Colon (tissue), 2 donors: ENCODE data around the gene ANKHD1.
"Not testable (repeated sequence)": the region's sequence is repeated elsewhere in the genome, so short reads cannot be mapped to it uniquely, and the experiment has no call there.

ENCODE experiments used
- FAIRE-seq: peaks from 2 replicates; lab custom pipeline; 2012; peaks lifted over from hg19 to GRCh38; lab: Jason Lieb, UNC
- donor health status: control.
- donor health status: control.

ANKHD1 gene

DNA sequence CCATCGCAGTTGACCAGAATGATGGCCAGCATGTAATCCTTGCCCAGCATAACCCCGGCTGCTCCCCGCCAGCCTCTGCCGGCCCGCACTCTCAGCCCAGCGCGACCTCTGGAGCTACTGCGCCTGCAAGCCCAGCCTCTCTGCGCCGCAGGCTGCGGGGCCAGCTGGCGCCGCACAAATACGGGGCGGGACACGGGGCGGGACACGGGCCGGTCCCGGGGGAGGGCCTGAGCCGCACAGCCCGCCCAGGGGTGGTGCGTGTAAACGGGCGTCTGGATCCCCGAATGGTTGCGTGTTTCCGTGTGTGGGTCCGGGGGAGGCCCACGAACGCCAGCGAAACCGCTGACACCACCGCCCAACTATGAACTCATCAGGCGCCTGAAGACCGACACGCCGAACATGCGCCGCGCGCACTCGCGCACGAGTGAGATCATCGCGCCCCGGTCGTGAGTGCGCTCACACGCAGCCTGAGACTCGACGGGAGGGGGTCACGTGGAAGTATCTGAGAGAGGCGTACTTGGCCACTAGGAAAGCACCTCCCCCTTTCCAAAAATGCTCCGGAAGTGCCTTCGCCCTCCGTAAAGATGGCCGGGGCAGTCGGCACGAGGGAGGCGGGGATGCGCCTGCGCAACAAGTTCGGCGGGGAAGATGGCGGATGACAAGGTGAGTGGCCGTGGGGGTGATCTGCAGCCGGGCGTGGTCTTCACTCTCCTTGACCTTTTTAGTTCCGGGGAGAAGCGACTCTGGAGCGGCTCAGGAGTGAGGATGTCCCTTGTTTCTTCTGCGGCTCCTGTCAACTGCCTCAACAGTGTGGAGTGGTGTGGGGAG lies 162.8 kb downstream of the ANKHD1 start, which contains the start of the genes APBB3 and SLC35A4:
TSS of gene APBB3 (minus strand) at position 403 of the 828 bp plus-strand sequence. CDS start at position 50, 353 bp downstream.
TSS of gene SLC35A4 (plus strand) at position 633 of the 828 bp plus-strand sequence. CDS start 2,342 bp downstream, outside the sequence.
- FAIRE-seq, result peak; percentile 74

DNA sequence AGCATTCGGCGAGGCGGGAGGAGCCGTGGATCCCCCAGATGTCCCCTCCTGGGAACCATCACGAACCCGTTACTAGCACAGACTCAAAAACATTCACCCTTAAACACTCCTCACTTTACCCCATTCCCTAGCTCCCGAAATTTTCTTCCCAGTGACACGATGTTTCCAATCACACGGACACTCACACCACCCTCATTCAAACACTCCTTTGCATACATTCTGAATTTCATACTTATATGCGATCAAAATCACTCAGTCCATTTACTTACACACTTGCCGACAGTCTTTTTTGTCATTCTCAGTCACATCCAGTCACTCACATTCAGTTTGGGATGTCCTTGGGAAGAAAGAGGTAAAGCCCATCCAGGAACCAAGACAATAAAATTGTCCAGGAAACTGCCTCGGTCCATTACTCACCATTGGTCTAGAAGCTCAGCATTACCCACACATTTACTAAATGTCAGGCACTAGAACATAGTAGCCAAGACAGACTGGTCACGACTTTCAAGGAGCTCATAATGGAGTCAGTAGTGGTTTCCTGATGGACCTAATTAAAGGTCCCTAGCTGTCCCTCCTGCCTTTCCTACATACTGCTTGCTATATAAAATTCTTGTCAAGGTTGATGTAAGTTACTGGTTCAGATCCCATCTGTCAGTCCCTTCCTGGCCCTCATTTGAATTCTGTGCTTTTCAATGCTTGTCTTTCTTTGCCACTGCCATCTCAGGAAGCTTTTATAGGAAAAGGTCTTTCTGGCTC lies 163.6 kb downstream of the ANKHD1 start:
- no peak for FAIRE-seq

DNA sequence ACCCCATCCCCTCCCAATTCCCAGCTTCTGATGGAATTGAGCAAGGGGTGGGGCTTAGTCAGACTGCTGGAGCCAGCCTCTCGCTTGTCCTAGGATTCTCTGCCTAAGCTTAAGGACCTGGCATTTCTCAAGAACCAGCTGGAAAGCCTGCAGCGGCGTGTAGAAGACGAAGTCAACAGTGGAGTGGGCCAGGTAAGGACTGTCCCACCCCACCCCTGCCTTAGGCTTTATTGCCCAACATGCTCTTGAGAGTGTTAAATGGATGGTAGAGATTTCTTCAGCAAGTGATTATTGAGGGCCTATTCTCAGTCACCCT lies 164.1 kb downstream of the ANKHD1 start:
- FAIRE-seq, result no peak

DNA sequence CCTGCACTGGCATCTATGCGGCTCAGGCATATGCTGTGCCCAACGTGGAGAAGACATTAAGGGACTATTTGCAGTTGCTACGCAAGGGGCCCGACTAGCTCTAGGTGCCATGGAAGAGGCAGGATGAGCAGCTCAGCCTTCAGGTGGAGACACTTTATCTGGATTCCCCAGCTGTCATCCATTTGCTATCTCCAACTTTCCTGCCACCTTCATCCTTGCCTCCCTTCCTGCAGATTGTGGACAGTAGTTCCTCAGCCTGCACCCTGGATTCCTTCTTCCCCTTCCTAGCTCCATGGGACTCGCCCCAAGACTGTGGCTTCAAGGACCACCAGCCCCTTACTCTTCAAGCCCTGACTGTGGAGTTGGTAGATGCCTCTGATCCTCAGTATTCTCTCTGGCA lies 165.0 kb downstream of the ANKHD1 start:
- no peak for FAIRE-seq

DNA sequence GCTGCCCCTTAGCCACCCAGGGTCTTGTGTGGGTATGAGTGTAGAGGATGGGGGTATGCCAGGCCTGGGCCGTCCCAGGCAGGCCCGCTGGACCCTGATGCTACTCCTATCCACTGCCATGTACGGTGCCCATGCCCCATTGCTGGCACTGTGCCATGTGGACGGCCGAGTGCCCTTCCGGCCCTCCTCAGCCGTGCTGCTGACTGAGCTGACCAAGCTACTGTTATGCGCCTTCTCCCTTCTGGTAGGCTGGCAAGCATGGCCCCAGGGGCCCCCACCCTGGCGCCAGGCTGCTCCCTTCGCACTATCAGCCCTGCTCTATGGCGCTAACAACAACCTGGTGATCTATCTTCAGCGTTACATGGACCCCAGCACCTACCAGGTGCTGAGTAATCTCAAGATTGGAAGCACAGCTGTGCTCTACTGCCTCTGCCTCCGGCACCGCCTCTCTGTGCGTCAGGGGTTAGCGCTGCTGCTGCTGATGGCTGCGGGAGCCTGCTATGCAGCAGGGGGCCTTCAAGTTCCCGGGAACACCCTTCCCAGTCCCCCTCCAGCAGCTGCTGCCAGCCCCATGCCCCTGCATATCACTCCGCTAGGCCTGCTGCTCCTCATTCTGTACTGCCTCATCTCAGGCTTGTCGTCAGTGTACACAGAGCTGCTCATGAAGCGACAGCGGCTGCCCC lies 165.6 kb downstream of the ANKHD1 start:
- no peak for FAIRE-seq

DNA sequence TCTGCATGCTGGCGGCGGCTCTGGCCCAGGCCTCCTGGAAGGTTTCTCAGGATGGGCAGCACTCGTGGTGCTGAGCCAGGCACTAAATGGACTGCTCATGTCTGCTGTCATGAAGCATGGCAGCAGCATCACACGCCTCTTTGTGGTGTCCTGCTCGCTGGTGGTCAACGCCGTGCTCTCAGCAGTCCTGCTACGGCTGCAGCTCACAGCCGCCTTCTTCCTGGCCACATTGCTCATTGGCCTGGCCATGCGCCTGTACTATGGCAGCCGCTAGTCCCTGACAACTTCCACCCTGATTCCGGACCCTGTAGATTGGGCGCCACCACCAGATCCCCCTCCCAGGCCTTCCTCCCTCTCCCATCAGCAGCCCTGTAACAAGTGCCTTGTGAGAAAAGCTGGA lies 166.2 kb downstream of the ANKHD1 start:
- FAIRE-seq, result no peak

DNA sequence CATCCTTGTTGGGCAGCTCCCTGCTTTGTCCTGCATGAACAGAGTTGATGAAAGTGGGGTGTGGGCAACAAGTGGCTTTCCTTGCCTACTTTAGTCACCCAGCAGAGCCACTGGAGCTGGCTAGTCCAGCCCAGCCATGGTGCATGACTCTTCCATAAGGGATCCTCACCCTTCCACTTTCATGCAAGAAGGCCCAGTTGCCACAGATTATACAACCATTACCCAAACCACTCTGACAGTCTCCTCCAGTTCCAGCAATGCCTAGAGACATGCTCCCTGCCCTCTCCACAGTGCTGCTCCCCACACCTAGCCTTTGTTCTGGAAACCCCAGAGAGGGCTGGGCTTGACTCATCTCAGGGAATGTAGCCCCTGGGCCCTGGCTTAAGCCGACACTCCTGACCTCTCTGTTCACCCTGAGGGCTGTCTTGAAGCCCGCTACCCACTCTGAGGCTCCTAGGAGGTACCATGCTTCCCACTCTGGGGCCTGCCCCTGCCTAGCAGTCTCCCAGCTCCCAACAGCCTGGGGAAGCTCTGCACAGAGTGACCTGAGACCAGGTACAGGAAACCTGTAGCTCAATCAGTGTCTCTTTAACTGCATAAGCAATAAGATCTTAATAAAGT lies 166.9 kb downstream of the ANKHD1 start:
- no peak for FAIRE-seq

DNA sequence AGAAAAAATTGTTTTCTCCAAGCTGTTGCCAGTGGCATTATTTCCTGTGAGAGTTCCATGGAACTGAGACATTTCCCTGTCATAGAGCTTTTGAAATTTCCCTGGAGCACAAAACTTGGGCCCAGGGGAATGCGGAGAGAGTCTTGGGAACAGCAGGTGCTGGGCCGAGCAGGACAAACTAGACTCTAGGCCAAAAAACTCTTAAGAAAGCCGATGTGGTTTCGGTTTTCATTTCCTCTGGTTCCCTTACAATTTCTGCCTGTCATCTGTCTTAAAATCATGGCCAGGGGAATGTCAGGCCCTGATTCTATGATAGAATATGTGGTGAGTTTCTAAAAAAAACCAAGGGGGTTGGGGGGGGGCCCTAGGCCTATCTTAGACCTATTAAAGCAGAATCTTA lies 167.6 kb downstream of the ANKHD1 start:
- FAIRE-seq, result no peak

DNA sequence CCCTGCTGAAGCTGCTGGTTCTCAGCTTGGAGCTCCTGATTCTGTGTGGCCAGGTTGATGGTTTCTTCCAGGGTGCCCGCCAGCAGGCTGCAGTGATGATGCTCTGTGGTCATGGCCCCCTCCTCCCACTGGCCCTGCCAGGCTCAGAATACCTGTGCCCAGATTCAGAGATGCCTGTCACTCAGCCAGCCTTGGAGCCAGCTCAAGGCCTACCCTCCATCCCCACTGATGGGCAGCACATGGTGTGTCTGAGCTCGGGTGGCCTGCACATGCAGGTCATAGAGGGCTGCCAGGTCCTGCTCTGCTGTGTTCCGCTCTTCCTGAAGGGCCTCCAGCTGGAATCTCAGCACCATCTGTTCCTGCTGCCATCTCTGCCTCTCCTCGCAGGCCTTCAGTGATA lies 168.4 kb downstream of the ANKHD1 start:
- no peak for FAIRE-seq

DNA sequence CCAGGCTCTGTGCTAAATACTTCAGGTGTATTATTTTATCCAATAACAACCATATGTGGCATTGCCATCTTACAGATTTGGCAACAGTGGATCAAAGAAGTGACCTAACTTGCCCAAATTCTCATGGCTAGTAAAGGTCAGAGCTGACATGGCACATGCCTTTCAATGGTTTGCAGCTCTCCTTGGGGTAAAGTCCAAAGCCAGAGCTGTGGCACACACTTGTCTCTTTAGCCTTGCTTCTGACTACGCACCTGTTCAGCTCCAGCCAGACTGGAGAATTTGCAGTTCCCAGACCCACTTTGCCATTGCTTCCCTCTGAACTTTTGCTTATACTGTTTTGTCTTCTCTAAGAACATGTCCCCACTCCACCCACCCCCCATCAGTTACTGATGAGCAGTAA lies 168.9 kb downstream of the ANKHD1 start:
- FAIRE-seq, result no peak

DNA sequence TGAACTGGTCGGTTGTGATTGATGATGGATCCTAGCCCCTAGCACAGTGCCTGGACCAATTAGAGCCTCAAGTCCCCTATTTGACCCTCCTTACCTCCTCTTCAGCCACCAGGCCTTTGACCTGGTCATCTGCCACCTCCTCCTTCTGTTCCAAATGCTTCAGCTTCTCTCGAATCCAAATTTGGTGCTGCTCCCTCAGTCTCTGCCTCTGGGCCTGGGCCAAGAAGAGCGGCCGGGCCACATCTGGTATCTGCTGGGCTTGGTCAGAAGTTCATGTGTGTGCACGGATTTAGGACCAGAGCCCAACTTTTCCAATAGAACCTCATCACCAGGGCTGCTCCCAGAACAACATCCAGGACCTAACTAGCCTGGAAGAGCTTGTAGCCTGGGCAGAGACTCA lies 169.5 kb downstream of the ANKHD1 start:
- FAIRE-seq, result no peak

DNA sequence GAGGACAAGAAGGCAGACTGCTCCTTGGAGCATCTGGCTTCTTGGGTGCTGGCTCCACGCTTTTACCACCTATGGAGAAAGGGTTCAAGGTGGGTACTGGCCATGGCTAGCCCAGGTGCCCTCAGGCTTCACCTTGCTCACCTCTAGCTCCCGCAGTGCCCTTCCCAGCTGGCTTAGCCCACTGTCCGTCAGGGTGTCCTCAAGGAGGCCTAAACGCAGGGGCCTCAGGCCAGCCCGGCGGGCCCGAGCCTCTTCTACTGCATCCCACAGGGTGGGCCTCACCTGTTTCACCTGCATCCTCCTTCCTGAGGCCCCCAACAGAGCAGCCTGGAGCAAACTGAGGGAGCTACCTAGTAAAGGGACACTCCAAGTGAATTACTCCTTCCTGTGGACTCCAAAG lies 172.1 kb downstream of the ANKHD1 start:
- FAIRE-seq, result no peak

DNA sequence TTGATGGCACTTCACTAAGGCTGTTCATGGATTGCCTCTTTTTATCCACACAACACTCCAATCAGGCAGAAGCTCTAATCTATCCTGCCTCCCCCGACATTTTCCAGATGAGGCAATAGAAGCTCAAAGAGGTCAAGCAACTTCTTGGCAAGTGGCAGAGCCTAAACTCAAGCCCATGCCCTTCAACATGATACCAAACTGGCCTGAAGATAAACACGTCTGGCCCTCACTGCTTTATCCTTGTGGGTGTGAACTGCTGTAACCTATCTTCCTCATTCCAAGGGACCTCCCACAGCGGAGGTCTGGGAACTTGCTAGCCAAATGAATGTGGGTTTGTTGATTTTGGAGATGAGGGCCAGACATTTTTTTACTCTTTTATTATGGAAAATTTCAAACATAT lies 172.5 kb downstream of the ANKHD1 start:
- FAIRE-seq, result no peak

DNA sequence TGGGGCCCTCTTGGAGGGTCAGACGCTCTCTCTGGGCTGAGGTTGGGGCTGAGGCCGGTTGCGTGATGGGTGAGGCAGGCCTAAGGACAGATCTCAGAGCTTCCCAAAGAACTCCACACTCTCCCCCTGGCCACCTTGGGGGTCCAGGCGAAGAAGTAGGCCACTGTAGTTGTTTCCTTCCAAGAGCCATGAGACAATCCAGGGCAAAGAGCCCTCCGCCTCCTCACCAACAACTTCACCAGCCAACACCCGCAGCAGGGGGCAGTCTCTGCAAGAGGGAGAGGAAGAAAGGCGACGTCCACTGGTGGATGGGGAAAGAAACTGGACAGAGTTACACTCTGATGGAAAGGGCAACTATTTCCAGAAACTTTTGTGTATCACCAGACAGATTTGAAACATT lies 173.7 kb downstream of the ANKHD1 start:
- no peak for FAIRE-seq

DNA sequence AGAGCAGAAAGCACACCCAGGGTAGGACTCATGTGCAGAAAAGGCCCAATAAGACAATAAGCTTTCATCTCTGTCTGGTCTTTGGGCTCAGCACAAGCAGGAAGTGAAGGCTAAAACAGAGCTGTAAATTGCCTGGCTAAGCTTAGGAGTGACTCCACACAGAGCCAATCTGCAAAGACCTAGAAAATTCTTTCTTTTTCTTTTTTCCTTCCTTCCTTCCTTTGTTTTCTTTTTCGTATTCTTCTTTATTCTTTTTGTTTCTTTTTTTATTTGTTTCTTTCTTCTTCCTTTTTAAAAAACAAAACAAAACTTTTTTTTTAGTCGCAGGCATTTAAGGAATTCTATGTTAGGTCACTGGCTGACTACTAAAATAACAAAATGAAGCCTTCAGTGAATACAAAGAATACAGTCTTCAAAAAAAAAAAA lies 175.2 kb downstream of the ANKHD1 start:
- FAIRE-seq, result no peak

DNA sequence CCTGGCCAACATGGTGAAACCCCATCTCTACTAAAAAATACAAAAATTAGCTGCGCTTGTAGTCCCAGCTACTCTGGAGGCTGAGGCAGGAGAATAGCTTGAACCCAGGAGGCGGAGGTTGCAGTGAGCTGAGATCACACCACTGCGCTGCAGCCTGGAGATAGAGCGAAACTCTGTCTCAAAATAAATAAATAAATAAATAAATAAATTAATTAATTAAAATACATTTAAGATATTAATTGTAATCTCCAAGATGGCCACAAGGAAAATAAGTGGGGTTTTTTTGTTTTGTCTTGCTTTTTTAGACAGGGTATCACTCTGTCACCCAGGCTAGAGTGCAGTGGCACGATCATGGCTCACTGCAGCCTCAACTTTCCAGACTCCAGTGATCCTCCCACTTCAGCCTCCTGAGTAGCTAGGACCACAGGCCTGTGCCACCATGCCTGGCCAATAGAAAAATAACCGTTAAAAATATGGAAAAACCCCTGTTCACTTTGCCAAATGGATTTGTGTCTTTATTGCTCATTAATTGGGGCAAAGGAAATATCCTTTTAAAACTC lies 177.6 kb downstream of the ANKHD1 start:
- FAIRE-seq, result not testable (repeated sequence)

DNA sequence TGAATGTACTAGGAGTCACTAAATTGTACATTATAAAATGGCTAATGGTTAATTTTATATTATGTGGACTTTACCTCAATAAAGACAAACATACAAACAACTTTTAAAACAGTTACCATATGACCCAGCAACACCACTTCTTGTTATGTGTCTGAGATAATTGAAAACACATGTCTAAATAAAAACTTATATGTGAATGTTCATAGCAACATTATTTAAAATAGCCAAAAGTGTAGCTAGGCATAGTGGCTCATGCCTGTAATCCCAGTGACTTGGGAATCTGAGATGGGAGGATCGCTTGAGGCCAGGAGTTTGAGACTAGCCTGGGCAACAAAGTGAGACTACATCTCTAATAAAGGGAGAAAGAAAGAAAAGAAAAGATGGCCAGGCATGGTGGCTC lies 185.9 kb downstream of the ANKHD1 start:
- no peak for FAIRE-seq

DNA sequence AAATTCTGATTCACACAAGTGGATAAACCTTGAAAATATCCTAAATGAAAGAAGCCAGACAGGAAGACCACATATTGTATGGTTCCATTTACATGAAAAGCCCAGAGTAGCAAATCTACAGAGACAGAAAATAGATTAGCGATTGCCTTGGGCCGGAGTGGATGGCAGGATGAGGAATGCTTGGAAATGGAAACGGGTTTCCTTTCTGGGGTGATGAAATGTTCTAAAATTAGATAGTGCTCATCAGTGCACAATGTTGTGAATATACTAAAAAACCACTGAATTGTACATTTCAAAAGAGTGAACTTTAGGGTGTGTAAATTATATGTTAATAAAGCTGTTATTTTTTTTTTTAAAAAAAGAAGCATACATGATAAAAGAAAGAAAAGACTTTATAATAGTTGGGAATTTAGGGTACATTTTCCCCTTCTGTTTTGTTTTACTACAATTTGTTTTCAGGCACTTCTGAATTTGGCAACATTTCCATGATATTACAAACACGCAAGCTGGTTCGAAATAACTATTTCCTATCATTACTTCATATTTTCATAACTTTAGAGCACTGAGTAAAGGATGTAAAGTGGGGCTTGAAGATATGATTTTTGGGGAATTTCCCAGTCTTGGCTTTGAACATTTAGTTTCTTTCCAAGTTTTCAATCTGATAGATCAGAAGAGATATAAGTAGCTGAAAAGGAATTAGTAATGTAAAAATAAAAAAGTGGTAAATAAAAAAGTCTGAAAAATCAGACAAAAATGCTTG lies 186.9 kb downstream of the ANKHD1 start:
- no peak for FAIRE-seq
